ENCODE data around the gene NCAPG2. TPM values are rescaled to one million over a fixed set of nuclear protein-coding genes. Genes with fewer than 3 reads are reported as not detected.
"Not testable (repeated sequence)": the region's sequence is repeated elsewhere in the genome, so short reads cannot be mapped to it uniquely, and the experiment has no call there.

NCAPG2 gene
- total RNA-seq, 1 experiment from 2014 or later: 36.5 TPM

DNA sequence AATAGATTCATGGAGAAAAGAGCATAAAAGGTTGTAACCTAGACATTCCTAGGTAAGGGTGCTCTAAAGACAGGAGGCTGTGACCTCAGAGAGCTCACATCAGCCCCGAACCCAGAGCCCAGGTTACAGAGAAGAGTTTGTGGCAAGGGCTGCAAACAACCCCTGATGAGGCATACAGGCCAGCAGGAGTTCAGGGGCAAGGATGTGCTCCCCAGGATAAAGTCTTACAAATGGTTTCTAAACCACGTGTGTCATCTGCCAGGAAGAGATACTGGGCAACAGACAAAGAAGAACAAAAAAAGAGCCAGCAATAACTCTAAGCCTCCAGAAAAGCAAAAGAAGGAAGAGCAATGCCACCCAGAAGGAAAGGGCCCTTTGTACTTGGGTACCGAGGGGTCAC is 27.7 kb downstream of the NCAPG2 start:
- DNase-seq (ENCODE audit: extremely low read depth, low read depth): no peak

DNA sequence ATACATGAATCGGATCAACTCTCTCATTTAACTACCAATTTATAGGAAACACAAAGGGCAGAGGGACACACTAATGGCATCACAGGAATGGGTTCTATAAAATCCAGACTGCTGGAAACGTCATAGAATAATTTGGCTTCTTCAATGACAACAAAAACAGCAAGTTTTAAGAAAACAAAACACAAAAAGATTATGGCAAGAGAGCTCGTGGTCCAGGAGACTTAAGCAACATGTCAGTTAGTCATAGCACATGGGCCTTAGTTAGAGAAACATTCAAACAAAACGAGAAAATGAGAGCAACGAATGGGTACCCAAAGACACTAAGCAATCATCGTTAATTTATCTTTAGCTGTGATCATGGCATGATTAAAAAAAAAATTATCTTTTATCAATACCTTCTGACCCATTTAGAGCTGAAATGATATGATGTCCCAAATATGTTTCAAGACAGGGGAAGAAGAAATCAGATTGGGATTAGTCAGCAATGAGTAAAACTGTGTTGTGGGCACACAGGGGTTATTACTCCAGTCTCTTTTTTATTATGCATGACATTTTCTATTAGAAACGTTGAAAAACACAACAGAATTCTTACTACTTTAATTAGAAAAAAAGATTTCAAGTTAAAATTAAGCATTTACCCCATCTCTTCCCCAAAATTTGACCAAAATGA is 28.3 kb downstream of the NCAPG2 start:
- DNase-seq (ENCODE audit: extremely low read depth, low read depth): no peak

DNA sequence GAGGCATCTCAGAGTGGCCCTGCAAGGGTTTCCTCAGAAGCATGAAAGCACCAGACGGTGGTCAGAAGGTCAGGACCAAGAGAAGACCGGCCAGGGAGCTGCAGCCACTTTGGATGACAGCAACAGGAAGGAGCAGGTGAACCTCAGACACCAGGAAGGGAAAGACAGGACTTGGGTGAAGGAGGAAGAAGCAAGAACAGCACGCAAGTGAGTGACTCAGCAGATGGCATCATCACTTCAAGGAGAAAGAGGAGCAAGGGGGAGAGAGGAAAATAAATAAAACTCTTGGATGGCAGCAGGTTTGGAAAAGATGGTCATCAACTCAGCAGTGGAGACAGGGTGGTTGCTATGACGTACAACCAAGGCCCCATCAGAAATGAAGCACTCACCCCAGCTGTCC is 31.6 kb downstream of the NCAPG2 start:
- DNase-seq (ENCODE audit: extremely low read depth, low read depth): no peak

DNA sequence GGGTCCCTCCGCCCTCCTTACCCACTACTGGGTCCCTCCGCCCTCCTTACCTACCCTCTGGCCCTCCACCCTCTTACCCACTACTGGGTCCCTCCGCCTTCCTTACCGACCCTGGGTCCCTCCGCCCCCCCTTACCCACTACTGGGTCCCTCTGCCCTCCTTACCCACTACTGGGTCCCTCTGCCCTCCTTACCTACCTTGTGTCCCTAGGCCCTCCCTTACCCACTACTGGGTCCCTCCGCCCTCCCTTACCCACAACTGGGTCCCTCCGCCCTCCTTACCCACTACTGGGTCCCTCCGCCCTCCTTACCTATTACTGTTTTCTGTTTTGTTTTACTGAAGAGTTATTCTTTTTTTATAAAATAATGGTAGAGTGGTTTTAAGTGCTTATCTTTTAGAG is 36.5 kb downstream of the NCAPG2 start:
- not testable (repeated sequence) for DNase-seq (ENCODE audit: extremely low read depth, low read depth)

DNA sequence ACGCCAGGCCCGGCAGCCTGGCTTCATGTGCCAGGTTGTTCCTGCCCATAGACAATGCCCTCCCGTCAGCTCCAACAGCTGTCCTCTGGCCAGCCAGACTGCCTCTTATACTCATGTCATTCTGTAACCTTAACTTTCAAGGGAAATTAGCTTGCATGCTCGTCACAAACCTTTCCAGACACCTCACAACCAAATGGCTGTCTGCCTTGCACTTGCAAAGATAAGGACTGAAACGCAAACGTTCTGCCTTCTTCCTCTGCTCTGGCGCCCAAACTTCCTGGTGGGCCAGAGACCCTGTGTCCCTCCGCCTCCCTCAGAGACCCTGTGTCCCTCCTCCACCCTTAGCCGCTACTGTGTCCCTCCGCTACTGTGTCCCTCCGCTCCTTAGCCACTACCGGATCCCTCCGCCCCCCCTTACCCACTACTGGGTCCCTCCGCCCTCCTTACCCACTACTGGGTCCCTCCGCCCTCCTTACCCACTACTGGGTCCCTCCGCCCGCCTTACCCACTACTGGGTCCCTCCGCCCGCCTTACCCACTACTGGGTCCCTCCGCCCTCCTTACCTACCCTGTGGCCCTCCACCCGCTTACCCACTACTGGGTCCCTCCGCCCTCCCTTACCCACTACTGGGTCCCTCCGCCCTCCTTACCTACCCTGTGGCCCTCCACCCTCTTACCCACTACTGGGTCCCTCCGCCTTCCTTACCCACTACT is 37.5 kb downstream of the NCAPG2 start:
- DNase-seq (ENCODE audit: extremely low read depth, low read depth): not testable (repeated sequence)

DNA sequence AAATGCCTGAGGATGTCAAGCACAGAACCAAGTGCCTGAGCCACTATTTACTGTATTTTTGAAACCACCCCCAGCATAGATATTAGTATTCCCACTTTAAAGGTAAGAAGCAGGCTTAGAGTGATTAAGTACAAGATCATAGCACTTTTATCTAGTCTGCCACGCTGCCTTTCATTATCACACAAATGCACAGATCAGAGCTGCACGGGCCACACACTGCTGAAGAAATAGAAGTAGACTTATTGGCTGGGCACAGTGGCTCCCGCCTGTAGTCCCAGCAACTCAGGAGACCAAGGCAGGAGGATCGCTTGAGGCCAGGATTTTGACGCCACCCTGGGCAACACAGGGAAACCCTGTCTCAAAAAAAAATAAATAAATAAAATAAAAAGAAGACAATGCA is 38.2 kb downstream of the NCAPG2 start:
- no peak for DNase-seq (ENCODE audit: extremely low read depth, low read depth)

DNA sequence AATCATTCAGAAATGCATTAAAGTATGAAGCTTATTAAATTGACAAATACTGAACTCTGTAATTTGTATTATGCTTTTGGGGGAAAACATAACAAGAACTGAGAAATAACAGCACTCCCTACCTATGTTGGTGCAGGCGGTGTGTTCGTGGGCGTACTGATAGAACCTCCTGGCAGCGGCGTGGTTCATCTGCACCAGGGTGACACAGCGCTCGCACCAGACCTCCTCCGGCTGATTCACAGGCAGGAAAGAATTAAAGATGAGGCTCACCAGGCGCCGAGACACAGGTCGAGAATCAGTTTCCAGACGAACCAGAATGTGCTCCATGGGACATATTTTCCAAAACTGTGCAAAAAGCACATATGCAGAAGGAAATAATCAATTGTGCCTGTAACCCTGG is 40.2 kb downstream of the NCAPG2 start:
- DNase-seq (ENCODE audit: extremely low read depth, low read depth): no peak

DNA sequence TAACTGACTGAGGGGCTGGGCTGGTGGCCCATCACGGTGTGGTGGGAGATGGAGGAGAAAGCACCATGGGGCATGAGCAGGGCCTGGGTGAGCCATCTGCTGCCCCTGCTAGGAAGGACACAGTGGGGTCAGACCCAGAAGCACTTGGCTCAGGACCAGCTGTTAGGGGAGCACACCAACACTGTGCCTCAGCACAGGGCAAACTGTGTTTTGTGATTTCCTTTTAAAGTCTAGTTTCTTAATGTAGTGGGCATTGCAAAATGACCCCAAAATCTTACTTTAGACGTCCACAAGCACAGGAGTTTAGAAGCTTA is 41.2 kb downstream of the NCAPG2 start:
- no peak for DNase-seq (ENCODE audit: extremely low read depth, low read depth)

DNA sequence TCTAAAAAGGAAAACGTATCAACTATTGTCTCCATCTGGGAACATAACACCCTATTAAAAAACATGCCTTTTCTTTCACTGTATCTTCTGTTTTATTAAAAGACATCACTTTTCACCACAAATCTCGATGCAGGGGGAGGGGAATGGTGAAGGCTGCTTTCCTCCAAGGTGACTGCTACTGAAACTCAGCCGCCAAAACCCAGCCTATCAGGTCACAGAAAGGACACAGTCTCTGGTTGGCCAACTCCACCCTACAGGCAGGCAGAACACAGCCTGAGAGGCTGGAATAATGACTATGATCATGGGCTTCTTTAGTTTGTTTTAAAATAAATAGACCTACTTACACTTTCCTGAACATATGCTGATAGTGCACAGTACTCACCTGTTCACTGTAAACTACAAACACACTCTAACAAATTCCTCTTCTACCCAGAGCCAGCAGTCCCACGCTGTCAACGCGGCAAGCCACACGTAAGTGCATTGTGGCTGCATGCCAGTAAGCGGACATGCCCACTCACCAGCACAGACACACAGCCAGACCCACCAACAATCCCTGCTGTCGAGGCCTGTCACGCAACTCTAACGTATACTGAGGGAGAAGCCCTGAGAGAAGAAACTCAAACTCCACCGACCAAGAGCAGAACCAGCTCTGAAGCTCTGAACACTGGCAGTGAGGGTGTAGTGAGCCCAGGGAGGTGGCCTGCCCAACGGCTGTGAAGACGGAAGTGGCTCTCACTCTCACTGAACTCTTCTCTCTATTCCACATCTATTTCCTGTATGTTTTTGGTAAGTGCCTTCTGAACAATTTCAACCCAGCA is 41.8 kb downstream of the NCAPG2 start:
- DNase-seq (ENCODE audit: extremely low read depth, low read depth): no peak

DNA sequence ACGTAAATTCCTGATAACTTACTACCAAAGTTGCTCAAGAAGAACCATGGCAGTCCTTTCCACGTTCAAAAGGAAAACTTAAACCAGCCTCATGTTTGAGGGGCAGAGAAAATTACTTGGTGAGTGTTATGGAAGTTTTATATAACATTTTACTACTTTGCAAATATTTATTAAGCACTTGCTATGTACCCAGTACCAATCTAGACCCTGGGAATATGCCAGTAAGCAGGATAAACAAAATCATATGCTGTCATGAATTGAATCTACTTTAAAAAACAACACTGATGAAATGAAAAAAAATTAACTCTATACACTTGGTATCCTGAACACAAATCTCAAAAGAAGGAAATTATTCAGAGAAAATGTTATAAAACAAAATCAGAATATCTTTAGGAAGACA is 46.1 kb downstream of the NCAPG2 start:
- DNase-seq (ENCODE audit: extremely low read depth, low read depth): no peak

DNA sequence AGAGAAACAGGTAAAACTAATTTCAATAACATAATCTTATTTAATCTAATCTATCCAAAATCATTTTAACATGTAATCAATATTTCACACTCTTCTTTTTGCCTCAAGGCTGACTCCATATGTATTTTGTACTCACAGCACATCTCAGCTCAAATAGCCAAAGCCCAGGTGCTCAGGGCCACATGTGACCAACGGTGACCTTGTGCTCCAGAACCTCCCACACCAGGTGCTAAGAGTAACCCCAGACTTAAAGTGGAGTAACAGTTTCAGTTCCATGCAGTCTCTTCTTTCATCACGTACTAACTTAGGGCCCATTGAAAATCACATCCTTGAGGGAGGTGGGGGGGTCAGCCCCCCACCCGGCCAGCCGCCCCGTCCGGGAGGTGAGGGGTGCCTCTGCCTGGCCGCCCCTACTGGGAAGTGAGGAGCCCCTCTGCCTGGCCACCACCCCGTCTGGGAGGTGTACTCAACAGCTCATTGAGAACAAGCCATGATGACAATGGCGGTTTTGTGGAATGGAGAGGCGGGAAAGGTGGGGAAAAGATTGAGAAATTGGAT is 47.3 kb downstream of the NCAPG2 start:
- no peak for DNase-seq (ENCODE audit: extremely low read depth, low read depth)

DNA sequence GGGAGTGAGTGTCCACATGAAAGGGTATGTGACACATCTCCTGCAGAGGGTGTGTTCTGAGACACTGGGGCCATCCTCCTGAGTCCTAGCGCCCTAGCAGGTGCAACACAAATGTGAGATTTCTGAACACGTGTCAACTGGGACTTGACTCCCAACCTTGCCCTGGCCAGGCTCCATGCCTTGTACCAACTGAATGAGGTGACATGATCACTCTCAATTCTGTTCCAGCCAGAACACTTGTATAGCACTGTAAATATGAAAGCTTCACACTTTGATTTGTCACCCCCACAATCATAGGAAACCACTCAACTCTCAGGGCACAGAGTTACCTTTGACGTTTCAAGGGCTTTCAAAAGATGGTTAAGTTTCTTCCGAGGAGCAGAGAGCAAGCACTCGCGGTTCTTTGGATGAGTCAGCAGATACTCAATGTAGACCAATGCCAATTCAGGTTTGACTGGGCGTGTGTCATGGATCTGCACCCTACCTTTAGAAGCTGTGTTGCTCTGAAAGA is 48.6 kb downstream of the NCAPG2 start:
- DNase-seq (ENCODE audit: extremely low read depth, low read depth): no peak

DNA sequence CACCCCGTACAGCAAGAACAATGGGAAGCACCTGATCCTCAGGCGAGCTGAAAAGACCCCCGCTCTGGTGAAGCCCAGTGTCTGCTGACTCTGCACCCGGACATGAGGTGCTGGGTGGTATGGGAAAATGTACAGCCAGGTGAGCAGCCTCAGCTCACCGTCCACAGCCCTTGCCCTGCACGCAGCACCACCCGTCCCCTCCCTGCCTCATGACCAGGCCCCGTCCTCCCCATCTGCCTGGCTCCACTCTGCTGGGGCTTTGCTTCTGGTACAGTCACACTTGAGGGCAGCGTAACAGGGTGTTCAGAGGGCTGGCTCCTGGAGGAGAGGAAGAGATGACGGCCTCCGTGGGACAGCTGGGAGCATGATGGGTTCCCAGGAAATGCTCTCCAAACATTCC is 49.1 kb downstream of the NCAPG2 start:
- no peak for DNase-seq (ENCODE audit: extremely low read depth, low read depth)

DNA sequence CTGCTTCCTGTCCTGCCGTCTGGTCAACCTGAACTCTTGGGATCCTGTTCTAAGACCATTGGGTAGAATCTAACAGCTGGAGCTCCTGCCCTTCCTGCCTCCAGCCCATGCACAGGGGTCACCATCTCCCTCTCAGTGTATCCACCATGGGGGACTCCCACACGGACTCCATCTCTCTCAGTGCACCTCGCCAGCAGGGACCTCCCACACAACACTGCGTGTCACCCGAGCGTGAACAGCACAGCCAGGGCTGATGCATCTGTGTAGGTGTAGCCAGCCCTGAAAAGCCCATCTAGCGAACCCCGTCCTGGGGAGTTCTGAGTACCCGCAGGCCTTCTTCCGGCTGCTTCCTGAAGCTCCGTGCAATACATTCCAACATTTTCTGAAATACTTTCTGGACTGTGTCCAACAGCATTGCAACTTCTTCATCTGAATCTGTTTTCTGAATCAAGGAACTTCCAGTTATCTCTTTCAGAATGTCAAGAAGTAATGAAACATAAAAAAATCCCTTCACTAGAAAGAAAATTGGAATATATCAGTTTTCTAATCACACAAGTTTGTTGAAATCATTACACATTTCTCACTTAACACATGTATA is 52.5 kb downstream of the NCAPG2 start:
- no peak for DNase-seq (ENCODE audit: extremely low read depth, low read depth)

DNA sequence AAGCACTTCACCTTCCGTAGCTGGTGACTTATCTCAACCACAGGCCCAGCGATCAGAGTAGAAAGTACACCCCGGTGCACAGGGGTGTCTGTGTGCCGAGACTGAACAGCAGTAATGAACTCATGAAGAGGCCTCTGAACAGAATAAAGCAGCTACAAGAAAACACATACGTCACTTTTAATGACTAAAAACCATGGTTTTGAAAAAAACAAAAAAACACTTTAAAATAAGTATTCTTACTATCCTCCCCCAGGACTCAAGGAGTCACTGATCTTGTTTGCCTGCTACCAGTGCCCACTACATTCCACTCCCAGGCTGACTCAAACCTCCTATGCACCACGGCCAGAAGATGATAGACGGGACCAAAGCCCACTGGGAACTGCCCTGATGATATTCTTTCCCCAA is 53.8 kb downstream of the NCAPG2 start:
- DNase-seq (ENCODE audit: extremely low read depth, low read depth): no peak

DNA sequence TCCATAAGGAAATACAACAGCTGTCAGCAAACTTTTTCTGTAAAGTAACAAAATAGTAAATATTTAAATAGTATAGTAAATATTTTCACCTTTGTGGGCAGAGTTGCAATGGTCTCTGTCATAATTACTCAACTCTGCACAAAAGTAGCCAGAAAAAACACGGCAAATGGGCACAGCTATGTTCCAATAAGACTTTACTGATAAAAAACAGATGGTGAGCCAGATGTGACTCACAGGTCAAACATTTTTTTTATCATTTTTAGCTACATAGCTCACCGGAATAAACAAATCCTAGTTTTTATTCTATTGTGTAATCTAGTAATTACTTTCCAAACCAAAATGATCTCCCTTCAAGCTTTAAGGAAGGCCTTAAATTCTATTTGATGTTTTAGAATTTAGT is 55.3 kb downstream of the NCAPG2 start:
- DNase-seq (ENCODE audit: extremely low read depth, low read depth): peak; percentile 62

DNA sequence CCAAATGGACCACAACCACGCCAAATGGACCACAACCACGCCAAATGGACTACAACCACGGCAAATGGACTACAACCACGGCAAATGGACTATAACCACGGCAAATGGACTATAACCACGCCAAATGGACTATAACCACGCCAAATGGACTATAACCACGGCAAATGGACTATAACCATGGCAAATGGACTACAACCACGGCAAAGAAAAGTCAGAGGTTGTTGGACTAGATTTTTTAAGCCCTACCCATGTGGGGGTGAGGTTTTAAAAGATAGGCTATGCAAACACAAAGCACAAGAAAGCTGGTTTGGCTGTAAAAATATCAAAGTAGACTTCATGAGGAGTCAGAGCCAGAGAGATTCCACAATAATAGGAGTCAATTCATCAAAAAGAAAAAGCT is 55.8 kb downstream of the NCAPG2 start:
- no peak for DNase-seq (ENCODE audit: extremely low read depth, low read depth)

DNA sequence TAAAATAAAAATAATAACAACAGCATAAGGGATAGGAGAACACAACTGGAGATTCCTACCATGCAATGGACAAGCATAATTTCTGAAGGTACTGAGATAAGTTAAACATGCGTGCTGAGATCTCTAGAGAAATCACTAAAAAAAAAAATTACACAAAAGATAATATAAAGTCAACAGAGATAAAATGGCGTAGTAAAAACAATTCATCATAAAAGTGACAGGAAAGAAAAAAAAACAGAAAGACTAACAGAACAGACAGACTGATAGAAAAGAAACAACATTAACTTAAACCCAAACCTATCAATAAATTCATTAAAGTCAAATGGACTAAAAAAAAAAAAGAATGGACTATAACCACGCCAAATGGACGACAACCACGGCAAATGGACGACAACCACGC is 56.4 kb downstream of the NCAPG2 start:
- DNase-seq (ENCODE audit: extremely low read depth, low read depth): no peak

DNA sequence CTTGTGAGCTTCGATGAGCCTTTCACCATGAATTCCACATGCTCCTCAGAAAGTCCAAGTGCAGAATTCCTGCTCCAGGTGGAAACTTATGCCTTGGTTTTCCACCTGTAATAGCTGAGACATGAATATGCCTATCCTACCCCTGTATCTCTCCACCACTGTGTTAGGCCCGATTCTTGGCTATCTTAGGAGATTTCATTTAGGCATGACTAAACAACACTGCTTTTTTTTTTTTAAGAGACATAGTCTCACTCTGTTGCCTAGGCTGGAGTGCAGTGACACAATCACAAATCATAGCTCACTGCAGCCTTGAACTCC is 57.2 kb downstream of the NCAPG2 start:
- DNase-seq (ENCODE audit: extremely low read depth, low read depth): no peak

DNA sequence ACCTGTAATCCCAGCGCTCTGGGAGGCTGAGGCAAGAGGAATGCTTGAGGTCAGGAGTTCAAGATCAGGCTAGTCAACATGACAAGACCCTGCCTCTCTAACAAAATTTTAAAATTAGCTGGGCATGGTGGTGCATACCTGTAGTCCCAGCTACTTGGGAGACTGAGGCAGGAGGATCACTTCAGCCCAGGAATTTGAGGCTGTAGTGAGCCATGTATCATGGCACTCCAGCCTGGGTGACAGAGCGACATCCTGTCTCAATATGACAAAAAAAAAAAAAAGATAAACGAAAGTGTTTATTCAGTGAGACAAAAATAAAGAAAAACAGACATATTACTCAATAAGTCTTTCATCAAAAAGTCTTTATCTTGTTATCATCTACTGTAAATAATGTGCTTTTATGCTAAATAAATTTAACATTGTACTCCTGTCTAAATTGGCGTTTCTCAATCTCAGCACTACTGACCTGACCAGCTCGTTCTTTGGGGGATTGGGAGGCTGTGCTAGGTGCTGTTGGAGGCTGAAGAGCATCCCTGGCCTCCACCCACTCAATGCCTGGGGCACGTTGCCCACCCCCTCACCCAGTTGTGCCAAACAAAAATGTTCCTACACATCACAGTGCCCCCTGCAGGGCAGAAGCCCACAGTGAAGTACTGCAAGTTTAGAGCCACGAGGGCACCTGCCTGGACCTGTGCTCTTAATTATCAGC is 57.7 kb downstream of the NCAPG2 start:
- DNase-seq (ENCODE audit: extremely low read depth, low read depth): peak; percentile 19

DNA sequence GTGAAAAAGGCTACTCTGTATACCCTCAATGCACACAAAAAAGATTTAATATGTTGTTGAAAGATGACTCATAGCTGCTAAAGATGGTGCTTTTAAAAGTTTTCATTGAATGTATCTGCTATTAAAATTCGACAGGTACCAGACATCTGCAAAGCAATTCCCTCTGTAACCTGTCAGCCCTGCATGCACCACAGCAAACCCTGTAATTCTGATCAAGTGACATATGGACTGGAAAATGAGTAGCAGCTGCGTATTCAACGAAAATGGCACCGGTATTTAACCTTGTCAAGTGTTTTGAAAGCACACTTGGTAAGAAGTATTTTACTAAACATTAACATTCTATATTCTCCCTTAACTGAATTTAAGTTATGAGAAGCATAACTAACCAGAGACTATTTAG is 58.8 kb downstream of the NCAPG2 start:
- DNase-seq (ENCODE audit: extremely low read depth, low read depth): no peak

Measured in NCI-H460 (cell line).